Panc1 (cell line): ENCODE measurements around the gene METTL1. TPM values are rescaled to one million over a fixed set of nuclear protein-coding genes. Genes with fewer than 3 reads are reported as not detected.
A peak's percentile ranks its signal among the peaks of the same experiment; 100 is the strongest.

ENCODE experiments used
- ATAC-seq: fragments of 200-7000 bp; cut with Tn5 transposase; 2 replicates; pipeline ENCODE4 v1.9.1; 2020; ENCODE audit warnings: mild to moderate bottlenecking, moderate library complexity
- BruUV-seq: library from RNA; stranded (reverse); fragments of 400-500 nt; replicated peaks from 2 replicates; lab custom pipeline; 2021; lab: Mats Ljungman, UMichigan
- CTCF ChIA-PET: fragments of 300-600 bp; sonication (Branson Sonifier 250); formaldehyde crosslinking; loops from one replicate; lab custom pipeline; 2022; ENCODE audit warnings: antibody characterized with exemption; lab: Charles Lee
- POLR2A ChIA-PET: fragments of 300-600 bp; sonication (Branson Sonifier 250); formaldehyde crosslinking; loops from one replicate; lab custom pipeline; 2022; ENCODE audit warnings: antibody characterized with exemption; lab: Charles Lee
- DNase-seq: peaks from one replicate; pipeline ENCODE4 v3.0.0-alpha.2; 2010; ENCODE audit warnings: low read depth, low spot score
- H3K27ac ChIP-seq: 2 replicates; pipeline ENCODE4 v1.5.1; 2011; ENCODE audit warnings: mild to moderate bottlenecking, low read length, inconsistent platforms
- H3K27me3 ChIP-seq: fragments of 200-500 bp; sonication (Bioruptor generic); 2 replicates; pipeline ENCODE4 v1.6.0; 2014; ENCODE audit warnings: low read length, inconsistent platforms; ENCODE audit not compliant: control insufficient read depth, insufficient read depth
- H3K36me3 ChIP-seq: fragments of 200-500 bp; sonication (Bioruptor generic); 2 replicates; pipeline ENCODE4 v1.5.1; 2014; ENCODE audit warnings: inconsistent platforms, mild to moderate bottlenecking, low read length, moderate library complexity; ENCODE audit not compliant: control insufficient read depth, insufficient read depth
- H3K4me1 ChIP-seq: 2 replicates; pipeline ENCODE4 v1.5.1; 2011; ENCODE audit warnings: inconsistent platforms, mild to moderate bottlenecking, low read length, moderate library complexity; ENCODE audit not compliant: control insufficient read depth, insufficient read depth
- H3K4me3 ChIP-seq, 2 experiments: 2 replicates each; pipeline ENCODE4 v1.5.1; 2011 to 2012; ENCODE audit warnings: low read depth in 2 of 2, low read length in 2 of 2, mild to moderate bottlenecking in 2 of 2, inconsistent platforms in 1 of 2, moderate library complexity in 1 of 2
- H3K9me3 ChIP-seq: fragments of 200-500 bp; sonication (Bioruptor generic); 2 replicates; pipeline ENCODE4 v1.5.1; 2014; ENCODE audit warnings: low read depth, mild to moderate bottlenecking, inconsistent platforms, low read length, moderate library complexity; ENCODE audit not compliant: control insufficient read depth, insufficient read depth
- CTCF ChIP-seq: fragments of 450-650 bp; IDR thresholded peaks from 2 replicates; pipeline ENCODE4 v1.5.1; 2017; ENCODE audit warnings: mild to moderate bottlenecking
- POLR2AphosphoS5 ChIP-seq: IDR thresholded peaks from 2 replicates; pipeline ENCODE4 v1.6.1; 2012; ENCODE audit warnings: mild to moderate bottlenecking, low read depth, low read length, moderate library complexity
- REST ChIP-seq, 2 experiments: IDR thresholded peaks; 2 replicates each; pipeline ENCODE4 v1.6.1; 2011 to 2012; ENCODE audit warnings: low read depth in 2 of 2, control low read depth in 1 of 2, low read length in 1 of 2, mild to moderate bottlenecking in 1 of 2, moderate library complexity in 1 of 2; ENCODE audit not compliant: insufficient read depth in 1 of 2
- SIN3A ChIP-seq: IDR thresholded peaks from 2 replicates; pipeline ENCODE4 v1.6.1; 2012; ENCODE audit warnings: low read depth, mild to moderate bottlenecking, low read length, moderate library complexity, borderline replicate concordance; ENCODE audit not compliant: insufficient read depth
- TCF7L2 ChIP-seq: IDR thresholded peaks from 2 replicates; pipeline ENCODE4 v1.6.1; 2011; ENCODE audit warnings: mild to moderate bottlenecking, low read depth, low read length, inconsistent platforms
- in situ Hi-C: cut with HindIII; loops from 2 replicates; pipeline ENCODE4 v1.10.0; 2016; ENCODE audit warnings: low sequenced_read_pairs, low pct_unique_long_range_greater_than_20kb
- intact Hi-C: fragments of 100-400 bp; cut with micrococcal nuclease; formaldehyde crosslinking; loops from one replicate; pipeline ENCODE4 v1.10.0; 2022; ENCODE audit not compliant: unreplicated experiment
- total RNA-seq: library from RNA; stranded (reverse); gene quantifications from one replicate; pipeline ENCODE4 v1.2.1, GENCODE V29; 2021; ENCODE audit not compliant: unreplicated experiment

Gene METTL1
- total RNA-seq, 1 experiment from 2014 or later, result 46.5 TPM

- in situ Hi-C loops (no loop called here), intact Hi-C loops (no loop called here)
- ATAC-seq, result no peak
- no peak for TF ChIP-seq SIN3A
- no peak for TF ChIP-seq CTCF
- no peak for TF ChIP-seq POLR2AphosphoS5
- TF ChIP-seq TCF7L2, result no peak
- no peak for TF ChIP-seq REST (IDR thresholded peaks at IDR 0.05; ENCODE audit: insufficient read depth in 1 of 2, low read depth in 2 of 2, low read length in 1 of 2)
- Histone ChIP-seq H3K4me1 (peaks cover 13% of the 10 kb centered on the region), H3K4me3 (peak overlapping the region; percentile 45 to 54), H3K9me3 (no peaks in the 10 kb centered on the region), H3K36me3 (peaks cover 7% of the 10 kb centered on the region), H3K27me3 (peaks cover 9% of the 10 kb centered on the region), H3K27ac (no peak overlapping the region)
- ChIA-PET CTCF (interaction anchor here (0.6 to 1.2 kb wide), 4 partner anchors 11 to 144 kb away, joined by 3 to 8 read pairs (median 4); partner anchors contain the start of gene CYP27B1), POLR2A (interaction anchor here (0.5 kb wide), 1 partner anchor 15 kb away, joined by 12 read pairs; no protein-coding TSS in a partner anchor)
- DNase-seq, result no peak
- BruUV-seq, result no TSS peak
Observed at GRCh38 chr12:57755454-57756372, 16.2 kb downstream of the METTL1 start.

- no peak overlapping the region for H3K27ac ChIP-seq
- ChIA-PET POLR2A (no interaction called here), CTCF (interaction anchor here (0.6 kb wide), 1 partner anchor 145 kb away, joined by 8 read pairs; no protein-coding TSS in a partner anchor)
- BruUV-seq, result no TSS peak
- no peak for DNase-seq
- peaks cover 11% of the 10 kb centered on the region for H3K36me3 ChIP-seq
- no peak for TF ChIP-seq REST (IDR thresholded peaks at IDR 0.05; ENCODE audit: insufficient read depth in 1 of 2, low read depth in 2 of 2, low read length in 1 of 2)
- no peak for TF ChIP-seq CTCF
- TF ChIP-seq POLR2AphosphoS5, result no peak
- no peak for TF ChIP-seq SIN3A
- no peak for TF ChIP-seq TCF7L2
- H3K27me3 ChIP-seq, result peaks cover 9% of the 10 kb centered on the region
- no peak for ATAC-seq
- in situ Hi-C loops (no loop called here), intact Hi-C loops (no loop called here)
- H3K4me3 ChIP-seq, result peak overlapping the region; percentile 45 to 54; a peak in 3 of 4 replicates
- peaks cover 14% of the 10 kb centered on the region for H3K4me1 ChIP-seq
- no peaks in the 10 kb centered on the region for H3K9me3 ChIP-seq
Observed at GRCh38 chr12:57755194-57755453, 16.8 kb downstream of the METTL1 start.
